Adrenal gland (tissue), 12 donors: ENCODE results near the gene RCE1. TPM values are rescaled to one million over a fixed set of nuclear protein-coding genes. Genes with fewer than 3 reads are reported as not detected.

Experiments used
- DNase-seq, 7 donors: peaks; one replicate each; pipeline ENCODE4 v3.0.0-alpha.2; 2019 to 2020
- H3K27ac ChIP-seq, 5 donors: fragments of 200-600 bp; sonication (generic) in 4 of 5; 1 replicate in 3 of 5; 2 replicates in 2 of 5; pipeline versions ENCODE4 v1.5.1 to v1.8.0; 2016 to 2020; ENCODE audit warnings: mild to moderate bottlenecking in 1 of 5
- H3K27me3 ChIP-seq: fragments of 200-600 bp; 2 replicates; pipeline ENCODE4 v1.8.0; 2021
- H3K36me3 ChIP-seq, 2 donors: fragments of 200-600 bp; replicated peaks in 1 of 2; 1 replicate in 1 of 2; 2 replicates in 1 of 2; pipeline versions ENCODE4 v1.5.1 to v1.8.0; 2018 to 2022
- H3K4me1 ChIP-seq, 2 donors: fragments of 200-600 bp; replicated peaks in 1 of 2; 1 replicate in 1 of 2; 2 replicates in 1 of 2; pipeline versions ENCODE4 v1.5.1 to v1.8.0; 2018 to 2021
- H3K4me3 ChIP-seq, 4 donors: fragments of 200-600 bp; sonication (generic) in 3 of 4; one replicate each; pipeline ENCODE4 v1.5.1; 2016 to 2018
- H3K9me3 ChIP-seq, 3 donors: fragments of 200-600 bp; sonication (generic) in 1 of 3; replicated peaks in 1 of 3; 1 replicate in 2 of 3; 2 replicates in 1 of 3; pipeline versions ENCODE4 v1.5.1 to v1.8.0; 2016 to 2021
- POLR2A ChIP-seq, 2 donors: fragments of 450-650 bp; IDR thresholded peaks; one replicate each; pipeline ENCODE4 v1.6.1; 2017; ENCODE audit warnings: antibody characterized with exemption in 2 of 2, mild to moderate bottlenecking in 2 of 2, moderate library complexity in 1 of 2
- WGBS, 4 donors: extraction: QIAGEN DNeasy Blood & Tissue Kit in 2 of 4; methylation state at CpG; one replicate each; pipeline versions ENCODE4 v1.1.5 to v1.1.7; 2013 to 2017; 5-methylcytosine and 5-hydroxymethylcytosine counted together
- intact Hi-C, 2 donors: fragments of 100-400 bp; cut with DNase I; formaldehyde crosslinking; loops; one replicate each; pipeline versions ENCODE4 v1.14.1 to v1.15.0; 2022 to 2023
- polyA plus RNA-seq, 3 donors: library from polyadenylated mRNA; stranded (reverse); fragments of 200-250 nt in 2 of 3; fragments of 350-450 nt in 1 of 3; fragmentation: Illumina TruSeq in 1 of 3; extraction: RNeasy Lipid Tissue Mini Kit (QIAGEN cat#74804) in 1 of 3; gene quantifications; one replicate each; pipeline ENCODE4 v1.2.3, GENCODE V29; 2013 to 2014
- total RNA-seq, 9 donors: library from RNA; depleted of rRNA in 4 of 9; stranded (reverse); fragments of >200 nt in 4 of 9; fragments of 120-200 nt in 1 of 9; fragmentation: NEBNext Ultra II Directional in 1 of 9; extraction: Animal tissue kit (Norgen Biotek cat#: 25700) in 1 of 9; gene quantifications; one replicate each; pipeline versions ENCODE4 v1.1.0 to v1.2.4, GENCODE V29; 2013 to 2023
- TF ChIP-seq, protein P1 (sequence below), 6 experiments: fragments of 450-650 bp in 4 of 6; fragments of 200-600 bp in 2 of 6; sonication (generic) in 1 of 6; IDR thresholded peaks; 1 replicate in 5 of 6; 2 replicates in 1 of 6; pipeline versions ENCODE4 v1.5.1 to v1.8.0; 2016 to 2021; ENCODE audit warnings: antibody characterized with exemption in 6 of 6, mild to moderate bottlenecking in 2 of 6, moderate library complexity in 1 of 6
- donor health status: healthy with polysubstance abuse.
- donor health status: Bipolar disorder and iron deficiency.
- donor health status: DM: yes; HTN: yes; CAD: no.
- donor health status: DM: no; HTN: no; CAD: no.
- donor health status: DM: no; HTN: no; CAD: no.
- donor health status: DM: yes; HTN: yes; CAD: no.

RCE1 gene
- total and polyA plus RNA-seq, 12 donors, result 5.2 to 24.8 (median 18.0) TPM

- Histone ChIP-seq H3K4me3 (peak overlapping the region in 1 of 4 donors; percentile 84), H3K4me1 (peaks cover 25 to 46% of the 10 kb centered on the region in 2 donors), H3K36me3 (peaks cover 0 to 20% of the 10 kb centered on the region in 2 donors), H3K27ac (peak overlapping the region in 2 of 5 donors; percentile 95 to 99), H3K9me3 (no peaks in the 10 kb centered on the region), H3K27me3 (no peaks in the 10 kb centered on the region)
- TF ChIP-seq, protein P1, sequence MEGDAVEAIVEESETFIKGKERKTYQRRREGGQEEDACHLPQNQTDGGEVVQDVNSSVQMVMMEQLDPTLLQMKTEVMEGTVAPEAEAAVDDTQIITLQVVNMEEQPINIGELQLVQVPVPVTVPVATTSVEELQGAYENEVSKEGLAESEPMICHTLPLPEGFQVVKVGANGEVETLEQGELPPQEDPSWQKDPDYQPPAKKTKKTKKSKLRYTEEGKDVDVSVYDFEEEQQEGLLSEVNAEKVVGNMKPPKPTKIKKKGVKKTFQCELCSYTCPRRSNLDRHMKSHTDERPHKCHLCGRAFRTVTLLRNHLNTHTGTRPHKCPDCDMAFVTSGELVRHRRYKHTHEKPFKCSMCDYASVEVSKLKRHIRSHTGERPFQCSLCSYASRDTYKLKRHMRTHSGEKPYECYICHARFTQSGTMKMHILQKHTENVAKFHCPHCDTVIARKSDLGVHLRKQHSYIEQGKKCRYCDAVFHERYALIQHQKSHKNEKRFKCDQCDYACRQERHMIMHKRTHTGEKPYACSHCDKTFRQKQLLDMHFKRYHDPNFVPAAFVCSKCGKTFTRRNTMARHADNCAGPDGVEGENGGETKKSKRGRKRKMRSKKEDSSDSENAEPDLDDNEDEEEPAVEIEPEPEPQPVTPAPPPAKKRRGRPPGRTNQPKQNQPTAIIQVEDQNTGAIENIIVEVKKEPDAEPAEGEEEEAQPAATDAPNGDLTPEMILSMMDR (IDR thresholded peaks at IDR 0.05), result no peak
- TF ChIP-seq POLR2A (IDR thresholded peaks at IDR 0.05), result no peak
- WGBS, 4 donors, result 72 to 87% (median 85%) methylated on average over 7 of the region's 7 CpGs
- intact Hi-C loops, result no loop called here
- peak in 4 of 7 donors; percentile 5 to 57 (median 24) for DNase-seq
Measured at GRCh38 chr11:66841861-66842260, 1.4 kb upstream of the RCE1 start.

DNA sequence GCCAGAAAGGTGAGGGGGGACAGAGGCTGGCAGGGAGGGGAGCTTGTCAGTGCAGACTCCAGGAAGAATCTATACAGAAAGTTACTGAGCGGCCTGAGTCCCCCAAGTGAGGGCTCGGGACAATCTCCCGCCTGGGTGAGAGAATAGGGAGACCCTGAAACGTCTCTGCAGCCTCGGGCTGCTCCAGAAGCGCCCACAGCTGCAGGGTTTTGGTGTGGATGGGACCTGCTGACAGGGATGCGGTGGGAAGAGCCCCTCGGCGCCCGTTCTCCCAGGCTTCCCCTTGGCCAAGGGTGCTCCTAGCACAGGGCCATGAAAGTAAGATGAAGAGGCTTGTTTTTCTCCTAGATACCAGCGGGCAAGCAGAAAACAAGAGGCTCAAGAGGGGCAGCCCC, 743 bp upstream of the RCE1 start:
- H3K4me3 ChIP-seq, result peak overlapping the region; percentile 30 to 98 (median 84)
- H3K4me1 ChIP-seq, result peaks cover 25 to 46% of the 10 kb centered on the region in 2 donors
- intact Hi-C loops, result no loop called here
- no peaks in the 10 kb centered on the region for H3K9me3 ChIP-seq
- no peaks in the 10 kb centered on the region for H3K27me3 ChIP-seq
- 2 to 4% (median 3%) methylated on average over 5 to 11 of the region's 11 CpGs for WGBS, 4 donors
- H3K36me3 ChIP-seq, result peaks cover 0 to 22% of the 10 kb centered on the region in 2 donors
- TF ChIP-seq POLR2A (IDR thresholded peaks at IDR 0.05), result no peak
- TF ChIP-seq, protein P1 (IDR thresholded peaks at IDR 0.05), result no peak
- peak overlapping the region; percentile 91 to 99 (median 99) for H3K27ac ChIP-seq
- peak in 2 of 7 donors; percentile 29 to 31 for DNase-seq

- 12 to 35% (median 15%) methylated on average over 8 to 16 of the region's 16 CpGs for WGBS, 4 donors
- Histone ChIP-seq H3K27ac (peak overlapping the region; percentile 91 to 99 (median 99)), H3K4me3 (peak overlapping the region; percentile 69 to 100 (median 91)), H3K27me3 (no peaks in the 10 kb centered on the region), H3K9me3 (no peaks in the 10 kb centered on the region), H3K36me3 (peaks cover 0 to 36% of the 10 kb centered on the region in 2 donors), H3K4me1 (peaks cover 25 to 45% of the 10 kb centered on the region in 2 donors)
- peak in 5 of 7 donors; percentile 16 to 70 (median 39) for DNase-seq
- intact Hi-C loops, result no loop called here
- TF ChIP-seq, protein P1 (IDR thresholded peaks at IDR 0.05), result no peak
- TF ChIP-seq POLR2A (IDR thresholded peaks at IDR 0.05), result no peak
Measured at GRCh38 chr11:66843776-66844495, 695 bp downstream of the RCE1 start.

- H3K4me1 ChIP-seq, result peaks cover 25 to 38% of the 10 kb centered on the region in 2 donors
- H3K27me3 ChIP-seq, result no peaks in the 10 kb centered on the region
- H3K27ac ChIP-seq, result peak overlapping the region in 2 of 5 donors; percentile 95 to 99
- peak overlapping the region in 1 of 4 donors; percentile 84 for H3K4me3 ChIP-seq
- WGBS, 4 donors, result 88 to 91% (median 88%) methylated on average over 11 to 12 of the region's 12 CpGs
- peak in 6 of 7 donors; percentile 6 to 63 (median 30) for DNase-seq
- TF ChIP-seq, protein P1 (IDR thresholded peaks at IDR 0.05), result no peak
- TF ChIP-seq POLR2A (IDR thresholded peaks at IDR 0.05), result no peak
- intact Hi-C loops, result no loop called here
- peaks cover 0 to 36% of the 10 kb centered on the region in 2 donors for H3K36me3 ChIP-seq
- H3K9me3 ChIP-seq, result no peaks in the 10 kb centered on the region
Measured at GRCh38 chr11:66844496-66845142, 1.4 kb downstream of the RCE1 start.
